ENCODE data around the gene TGM6. TPM values are rescaled to one million over a fixed set of nuclear protein-coding genes. Genes with fewer than 3 reads are reported as not detected.

The TGM6 gene
- polyA plus RNA-seq, 10 donors, result not detected

Other genes with a start within 250 kb of the TGM6 start
- under 1 TPM; 0.15 to 0.69 (median 0.26) TPM for gene TGM3, start 84.9 kb upstream of the TGM6 start, polyA plus RNA-seq (ENCODE audit: insufficient read length in 10 of 10)
- 100 to 1,000 TPM in 3 of 10 donors, 10 to 100 TPM in 7; 64.6 to 124 (median 82.7) TPM for gene SNRPB, start 89.9 kb downstream of the TGM6 start, polyA plus RNA-seq (ENCODE audit: insufficient read length in 10 of 10)
- 10 to 100 TPM in 3 of 10 donors, 1 to 10 TPM in 7; 7.8 to 12.8 (median 9.3) TPM for gene ZNF343, start 128.0 kb downstream of the TGM6 start, polyA plus RNA-seq (ENCODE audit: insufficient read length in 10 of 10)
- gene TMC2, start 155.7 kb downstream of the TGM6 start, polyA plus RNA-seq (ENCODE audit: insufficient read length in 10 of 10), result under 1 TPM in 8 of 10 donors, not detected in 2; 0.04 to 0.27 (median 0.06) TPM

All from muscle of back (tissue), 10 donors.